Suprapubic skin (tissue), 4 donors: ENCODE results near the gene MAP1B. TPM values are rescaled to one million over a fixed set of nuclear protein-coding genes. Genes with fewer than 3 reads are reported as not detected.
"Not testable (repeated sequence)": the region's sequence is repeated elsewhere in the genome, so short reads cannot be mapped to it uniquely, and the experiment has no call there.

Experiments
- DNase-seq, 2 donors: peaks; one replicate each; pipeline ENCODE4 v3.0.0-alpha.2; 2019; ENCODE audit warnings: low spot score in 2 of 2
- H3K27ac ChIP-seq: fragments of 200-600 bp; sonication (generic); one replicate; pipeline ENCODE4 v1.5.1; 2019
- H3K27me3 ChIP-seq: fragments of 200-600 bp; sonication (generic); one replicate; pipeline ENCODE4 v1.5.1; 2019
- H3K36me3 ChIP-seq: fragments of 200-600 bp; sonication (generic); one replicate; pipeline ENCODE4 v1.5.1; 2019
- H3K4me1 ChIP-seq: fragments of 200-600 bp; sonication (generic); one replicate; pipeline ENCODE4 v1.5.1; 2019
- H3K4me3 ChIP-seq: fragments of 200-600 bp; sonication (generic); one replicate; pipeline ENCODE4 v1.5.1; 2019; ENCODE audit warnings: mild to moderate bottlenecking
- H3K9me3 ChIP-seq: fragments of 200-600 bp; sonication (generic); one replicate; pipeline ENCODE4 v1.5.1; 2019
- EP300 ChIP-seq: sonication (generic); formaldehyde crosslinking; IDR thresholded peaks from one replicate; pipeline ENCODE4 v1.6.1; 2017; ENCODE audit warnings: antibody characterized with exemption
- POLR2A ChIP-seq, 2 donors: fragments of 450-650 bp; IDR thresholded peaks; one replicate each; pipeline ENCODE4 v1.6.1; 2017; ENCODE audit warnings: antibody characterized with exemption in 2 of 2, mild to moderate bottlenecking in 2 of 2, moderate library complexity in 2 of 2
- POLR2AphosphoS5 ChIP-seq, 3 donors: sonication (generic); formaldehyde crosslinking; IDR thresholded peaks; one replicate each; pipeline ENCODE4 v1.6.1; 2017; ENCODE audit warnings: antibody characterized with exemption in 3 of 3
- WGBS: methylation state at CpG from one replicate; pipeline ENCODE4 v1.1.5; 2018; 5-methylcytosine and 5-hydroxymethylcytosine counted together
- total RNA-seq, 4 donors: library from RNA; depleted of rRNA; stranded (reverse); fragments of >200 nt; gene quantifications; one replicate each; pipeline ENCODE4 v1.1.0, GENCODE V29; 2016
- TF ChIP-seq, protein P1 (sequence below), 2 donors: fragments of 200-600 bp in 1 of 2; fragments of 450-650 bp in 1 of 2; sonication (generic) in 1 of 2; IDR thresholded peaks; one replicate each; pipeline ENCODE4 v1.5.1; 2016 to 2019; ENCODE audit warnings: antibody characterized with exemption in 2 of 2, mild to moderate bottlenecking in 1 of 2, moderate library complexity in 1 of 2

Gene MAP1B
- total RNA-seq, 4 donors from 2014 or later = 38.1 to 172 (median 67.5) TPM

DNA sequence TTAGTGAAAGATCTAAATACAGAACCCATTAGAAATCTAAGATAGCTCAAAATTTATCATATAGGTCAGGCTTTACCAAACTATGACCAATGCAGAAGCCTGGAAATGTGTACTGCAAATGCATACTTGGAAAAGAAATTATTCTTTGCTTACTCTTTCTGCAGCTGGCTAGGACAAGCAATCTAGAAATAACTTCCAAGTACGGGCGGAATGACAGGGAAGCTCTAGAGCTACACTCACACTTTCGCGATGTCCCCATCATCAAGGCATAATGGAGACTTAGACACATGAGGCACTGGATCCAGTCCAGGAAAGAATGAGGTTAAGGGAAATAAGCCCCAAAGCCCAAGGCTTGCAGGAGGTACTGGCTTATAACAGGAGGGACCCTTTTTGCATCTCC lies 22.4 kb upstream of the MAP1B start:
- WGBS = 90% methylated on average over 4 of the region's 4 CpGs
- H3K27ac ChIP-seq = peak overlapping the region; percentile 10

DNA sequence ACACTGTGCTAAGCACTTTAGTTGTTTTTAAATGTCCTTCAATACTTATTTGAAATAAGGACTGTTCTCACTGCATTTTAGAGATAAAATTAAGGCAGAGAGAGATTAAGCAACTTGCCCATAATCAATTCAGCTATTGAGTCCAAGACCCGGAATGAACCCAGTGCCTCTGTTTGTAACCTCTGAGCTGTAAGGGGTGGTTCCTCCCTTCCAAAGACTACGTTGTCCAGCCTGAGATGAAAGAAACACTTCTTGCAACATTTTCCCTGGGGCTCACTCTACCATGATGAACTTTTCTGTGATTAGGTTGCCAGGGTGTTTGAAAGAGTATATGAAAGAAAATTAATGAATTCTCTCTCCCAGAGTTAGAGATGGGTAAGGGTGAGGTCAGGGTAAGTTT lies 22.0 kb upstream of the MAP1B start:
- Histone ChIP-seq H3K9me3 (no peaks in the 10 kb centered on the region), H3K4me1 (peaks cover 2% of the 10 kb centered on the region), H3K36me3 (no peaks in the 10 kb centered on the region), H3K27ac (peak overlapping the region; percentile 10), H3K4me3 (no peak overlapping the region), H3K27me3 (no peaks in the 10 kb centered on the region)
- TF ChIP-seq POLR2A (IDR thresholded peaks at IDR 0.05) (no peak), POLR2AphosphoS5 (IDR thresholded peaks at IDR 0.05) (no peak), EP300 (no peak)
- TF ChIP-seq, protein P1, sequence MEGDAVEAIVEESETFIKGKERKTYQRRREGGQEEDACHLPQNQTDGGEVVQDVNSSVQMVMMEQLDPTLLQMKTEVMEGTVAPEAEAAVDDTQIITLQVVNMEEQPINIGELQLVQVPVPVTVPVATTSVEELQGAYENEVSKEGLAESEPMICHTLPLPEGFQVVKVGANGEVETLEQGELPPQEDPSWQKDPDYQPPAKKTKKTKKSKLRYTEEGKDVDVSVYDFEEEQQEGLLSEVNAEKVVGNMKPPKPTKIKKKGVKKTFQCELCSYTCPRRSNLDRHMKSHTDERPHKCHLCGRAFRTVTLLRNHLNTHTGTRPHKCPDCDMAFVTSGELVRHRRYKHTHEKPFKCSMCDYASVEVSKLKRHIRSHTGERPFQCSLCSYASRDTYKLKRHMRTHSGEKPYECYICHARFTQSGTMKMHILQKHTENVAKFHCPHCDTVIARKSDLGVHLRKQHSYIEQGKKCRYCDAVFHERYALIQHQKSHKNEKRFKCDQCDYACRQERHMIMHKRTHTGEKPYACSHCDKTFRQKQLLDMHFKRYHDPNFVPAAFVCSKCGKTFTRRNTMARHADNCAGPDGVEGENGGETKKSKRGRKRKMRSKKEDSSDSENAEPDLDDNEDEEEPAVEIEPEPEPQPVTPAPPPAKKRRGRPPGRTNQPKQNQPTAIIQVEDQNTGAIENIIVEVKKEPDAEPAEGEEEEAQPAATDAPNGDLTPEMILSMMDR (IDR thresholded peaks at IDR 0.05) = no peak
- 48% methylated on average over 2 of the region's 2 CpGs for WGBS
- no peak for DNase-seq

More for the DNA sequence above, 22.4 kb upstream of the MAP1B start:
- H3K27me3 ChIP-seq = no peaks in the 10 kb centered on the region
- peaks cover 2% of the 10 kb centered on the region for H3K4me1 ChIP-seq
- TF ChIP-seq, protein P1 (IDR thresholded peaks at IDR 0.05) = no peak
- TF ChIP-seq POLR2A (IDR thresholded peaks at IDR 0.05) (no peak), POLR2AphosphoS5 (IDR thresholded peaks at IDR 0.05) (no peak), EP300 (no peak)
- no peak overlapping the region for H3K4me3 ChIP-seq
- no peak for DNase-seq
- no peaks in the 10 kb centered on the region for H3K36me3 ChIP-seq
- H3K9me3 ChIP-seq = no peaks in the 10 kb centered on the region

DNA sequence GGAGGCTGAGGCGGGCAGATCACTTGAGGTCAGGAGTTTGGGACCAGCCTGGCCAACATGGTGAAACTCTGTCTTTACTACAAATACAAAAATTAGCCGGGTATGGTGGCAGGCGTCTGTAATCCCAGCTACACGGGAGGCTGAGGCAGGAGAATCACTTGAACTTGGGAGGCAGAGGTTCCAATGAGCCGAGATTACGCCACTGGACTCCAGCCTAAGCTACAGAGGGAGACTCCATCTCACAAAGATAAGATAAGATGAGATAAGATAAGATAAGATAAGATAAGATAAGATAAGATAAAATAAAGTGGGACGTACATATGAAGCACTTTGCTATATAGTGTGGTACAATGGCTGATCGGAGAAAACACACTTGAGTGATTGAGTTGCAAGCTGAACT lies 17.6 kb upstream of the MAP1B start:
- not testable (repeated sequence) for DNase-seq
- WGBS = 90% methylated on average over 8 of the region's 8 CpGs

DNA sequence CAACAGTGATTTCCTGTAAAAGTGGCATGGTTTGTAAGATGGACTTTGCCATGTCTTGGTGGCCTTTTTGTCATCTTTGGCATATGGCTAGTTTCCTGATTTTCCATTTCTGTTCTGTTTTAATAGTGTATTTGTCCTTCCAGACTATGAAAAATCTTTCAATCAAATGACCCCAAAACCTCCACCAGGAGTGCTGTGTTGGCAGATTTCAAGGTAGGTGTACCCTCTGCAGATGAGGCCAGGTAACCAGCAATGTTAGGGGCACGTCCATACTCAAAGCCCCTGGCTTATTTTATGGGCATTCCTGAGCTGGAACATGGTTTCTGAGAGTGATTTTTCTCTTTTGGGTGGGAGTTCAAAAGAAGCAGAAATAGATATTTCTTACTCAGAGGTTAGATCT lies 15.2 kb upstream of the MAP1B start:
- DNase-seq = no peak
- Histone ChIP-seq H3K4me3 (no peak overlapping the region), H3K36me3 (no peaks in the 10 kb centered on the region), H3K4me1 (no peaks in the 10 kb centered on the region), H3K27me3 (peaks cover 3% of the 10 kb centered on the region), H3K27ac (no peak overlapping the region), H3K9me3 (no peaks in the 10 kb centered on the region)
- TF ChIP-seq EP300 = no peak
- TF ChIP-seq, protein P1 (IDR thresholded peaks at IDR 0.05) = no peak
- TF ChIP-seq POLR2A (IDR thresholded peaks at IDR 0.05) = no peak
- TF ChIP-seq POLR2AphosphoS5 (IDR thresholded peaks at IDR 0.05) = no peak
- 83% methylated on average over 1 of the region's 1 CpG for WGBS

More for the DNA sequence above, 17.6 kb upstream of the MAP1B start:
- H3K36me3 ChIP-seq, H3K27me3 ChIP-seq, H3K27ac ChIP-seq, H3K4me3 ChIP-seq, H3K9me3 ChIP-seq, H3K4me1 ChIP-seq: not testable (repeated sequence)

DNA sequence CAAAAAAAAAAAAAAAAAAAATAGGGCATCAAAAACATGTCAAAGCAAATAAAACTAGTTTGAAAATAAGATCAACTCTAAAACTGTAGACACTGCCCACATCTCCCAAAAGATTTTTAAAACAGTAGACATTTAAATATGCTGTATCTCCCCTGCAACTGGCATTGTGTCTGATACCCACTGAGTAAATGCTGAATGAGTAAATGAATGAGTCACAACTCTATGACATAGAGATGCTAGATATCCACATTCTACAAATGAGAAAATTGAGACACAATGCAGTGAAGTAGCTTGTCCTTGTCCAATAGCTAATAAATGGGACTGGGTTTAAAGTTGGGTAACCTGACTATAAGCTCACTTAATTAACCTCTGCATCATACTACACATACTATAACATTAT lies 14.1 kb upstream of the MAP1B start:
- DNase-seq = no peak
- Histone ChIP-seq H3K27ac (no peak overlapping the region), H3K4me3 (no peak overlapping the region), H3K4me1 (no peaks in the 10 kb centered on the region), H3K36me3 (no peaks in the 10 kb centered on the region), H3K27me3 (peaks cover 3% of the 10 kb centered on the region), H3K9me3 (no peaks in the 10 kb centered on the region)
- TF ChIP-seq POLR2A (IDR thresholded peaks at IDR 0.05) (no peak), EP300 (no peak), POLR2AphosphoS5 (IDR thresholded peaks at IDR 0.05) (no peak)
- TF ChIP-seq, protein P1 (IDR thresholded peaks at IDR 0.05) = no peak

DNA sequence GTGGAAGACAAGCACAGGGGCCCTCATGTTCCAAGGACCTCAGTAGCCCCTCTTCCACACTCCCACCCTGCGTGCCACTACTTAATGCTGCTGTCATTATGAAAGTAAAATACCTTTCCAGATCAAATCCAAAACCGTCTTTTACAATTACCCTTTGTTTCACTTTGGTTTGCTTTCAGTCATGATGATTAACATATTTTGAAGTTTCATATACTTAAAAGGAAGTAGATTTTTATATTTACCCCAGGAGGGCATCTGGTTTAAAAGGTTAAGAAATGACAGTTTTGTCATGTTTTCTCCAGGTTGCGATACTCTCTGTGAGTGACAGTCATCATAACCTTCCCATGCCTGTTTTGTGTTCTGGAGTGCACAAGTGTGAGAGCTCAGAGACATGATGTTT lies 13.5 kb upstream of the MAP1B start:
- no peaks in the 10 kb centered on the region for H3K9me3 ChIP-seq
- WGBS = 82% methylated on average over 3 of the region's 3 CpGs
- H3K4me1 ChIP-seq = no peaks in the 10 kb centered on the region
- no peak for TF ChIP-seq EP300
- TF ChIP-seq POLR2AphosphoS5 (IDR thresholded peaks at IDR 0.05) = no peak
- TF ChIP-seq POLR2A (IDR thresholded peaks at IDR 0.05) = no peak
- TF ChIP-seq, protein P1 (IDR thresholded peaks at IDR 0.05) = no peak
- H3K27ac ChIP-seq = no peak overlapping the region
- H3K4me3 ChIP-seq = no peak overlapping the region
- H3K27me3 ChIP-seq = peaks cover 3% of the 10 kb centered on the region
- no peaks in the 10 kb centered on the region for H3K36me3 ChIP-seq
- no peak for DNase-seq
